Ovary (tissue), 3 donors: ENCODE data around the gene LMO7.

Experiments used
- POLR2A ChIP-seq: fragments of 450-650 bp; IDR thresholded peaks from one replicate; pipeline ENCODE4 v1.6.1; 2017; ENCODE audit warnings: antibody characterized with exemption, mild to moderate bottlenecking, moderate library complexity
- TF ChIP-seq, protein P1 (sequence below), 3 donors: fragments of 450-650 bp in 2 of 3; fragments of 200-600 bp in 1 of 3; IDR thresholded peaks; one replicate each; pipeline versions ENCODE4 v1.5.1 to v1.8.0; 2016 to 2022; ENCODE audit warnings: antibody characterized with exemption in 3 of 3, mild to moderate bottlenecking in 1 of 3
- donor health status: DM: no; HTN: no; CAD: no.

DNA sequence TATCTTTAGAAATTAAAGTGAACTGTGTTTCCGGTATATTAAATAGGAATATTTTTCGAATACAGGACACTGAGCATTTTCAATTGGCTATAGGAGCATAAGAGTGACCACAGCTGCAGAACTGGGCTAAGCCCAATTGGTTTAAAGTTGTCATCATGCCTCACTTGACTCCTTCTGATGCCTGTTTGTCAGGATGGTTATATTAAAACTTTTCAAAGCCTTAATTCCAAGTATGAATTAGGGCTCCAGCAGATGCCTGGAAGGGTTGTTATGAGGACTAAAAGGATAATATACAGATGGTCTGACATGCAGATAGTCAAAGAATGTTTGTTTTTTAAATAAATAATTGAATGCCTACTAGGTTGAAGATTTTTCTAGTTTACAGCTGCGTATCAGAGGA lies 100.0 kb downstream of the LMO7 start:
- TF ChIP-seq, protein P1, sequence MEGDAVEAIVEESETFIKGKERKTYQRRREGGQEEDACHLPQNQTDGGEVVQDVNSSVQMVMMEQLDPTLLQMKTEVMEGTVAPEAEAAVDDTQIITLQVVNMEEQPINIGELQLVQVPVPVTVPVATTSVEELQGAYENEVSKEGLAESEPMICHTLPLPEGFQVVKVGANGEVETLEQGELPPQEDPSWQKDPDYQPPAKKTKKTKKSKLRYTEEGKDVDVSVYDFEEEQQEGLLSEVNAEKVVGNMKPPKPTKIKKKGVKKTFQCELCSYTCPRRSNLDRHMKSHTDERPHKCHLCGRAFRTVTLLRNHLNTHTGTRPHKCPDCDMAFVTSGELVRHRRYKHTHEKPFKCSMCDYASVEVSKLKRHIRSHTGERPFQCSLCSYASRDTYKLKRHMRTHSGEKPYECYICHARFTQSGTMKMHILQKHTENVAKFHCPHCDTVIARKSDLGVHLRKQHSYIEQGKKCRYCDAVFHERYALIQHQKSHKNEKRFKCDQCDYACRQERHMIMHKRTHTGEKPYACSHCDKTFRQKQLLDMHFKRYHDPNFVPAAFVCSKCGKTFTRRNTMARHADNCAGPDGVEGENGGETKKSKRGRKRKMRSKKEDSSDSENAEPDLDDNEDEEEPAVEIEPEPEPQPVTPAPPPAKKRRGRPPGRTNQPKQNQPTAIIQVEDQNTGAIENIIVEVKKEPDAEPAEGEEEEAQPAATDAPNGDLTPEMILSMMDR (IDR thresholded peaks at IDR 0.05), result no peak
- TF ChIP-seq POLR2A, result no peak
